OCI-LY7 (cell line): ENCODE results near the gene SOWAHD. TPM values are rescaled to one million over a fixed set of nuclear protein-coding genes. Genes with fewer than 3 reads are reported as not detected.

ENCODE experiments used
- BruUV-seq: library from RNA; stranded (reverse); fragments of 400-500 nt; replicated peaks from 2 replicates; lab custom pipeline; 2021; lab: Mats Ljungman, UMichigan
- CTCF ChIA-PET: fragments of 300-600 bp; sonication (Branson Sonifier 250); formaldehyde crosslinking; loops from one replicate; lab custom pipeline; 2022; ENCODE audit warnings: antibody characterized with exemption; ENCODE audit not compliant: unreplicated experiment; lab: Charles Lee
- POLR2A ChIA-PET: fragments of 300-600 bp; sonication (Branson Sonifier 250); formaldehyde crosslinking; loops from one replicate; lab custom pipeline; 2022; ENCODE audit warnings: antibody characterized with exemption; lab: Charles Lee
- DNase-seq: peaks from one replicate; pipeline ENCODE4 v3.0.0-alpha.2; 2015; ENCODE audit warnings: low spot score
- H2AFZ ChIP-seq: fragments of 200-600 bp; sonication (generic), shearing (Covaris generic); 2 replicates; pipeline ENCODE4 v1.6.1; 2014; ENCODE audit warnings: mild to moderate bottlenecking, antibody characterized with exemption, low read length, moderate library complexity
- H3K27ac ChIP-seq: fragments of 200-600 bp; sonication (generic); 2 replicates; pipeline ENCODE4 v1.5.1; 2014; ENCODE audit warnings: mixed run types, low read depth, mild to moderate bottlenecking, moderate library complexity, low read length, inconsistent platforms; ENCODE audit not compliant: poor library complexity, severe bottlenecking
- H3K36me3 ChIP-seq: fragments of 200-600 bp; sonication (generic); 2 replicates; pipeline ENCODE4 v1.6.1; 2014; ENCODE audit warnings: mild to moderate bottlenecking, antibody characterized with exemption, low read length, moderate library complexity, mixed read lengths; ENCODE audit not compliant: insufficient read depth
- H3K4me1 ChIP-seq: fragments of 200-600 bp; sonication (generic); 2 replicates; pipeline ENCODE4 v1.5.1; 2014; ENCODE audit warnings: mild to moderate bottlenecking, low read length; ENCODE audit not compliant: insufficient read depth, poor library complexity, severe bottlenecking
- H3K4me2 ChIP-seq: fragments of 200-600 bp; sonication (generic); 2 replicates; pipeline ENCODE4 v1.6.1; 2014; ENCODE audit warnings: mild to moderate bottlenecking, low read length
- H3K4me3 ChIP-seq: fragments of 200-600 bp; sonication (generic); 2 replicates; pipeline ENCODE4 v1.5.1; 2014; ENCODE audit warnings: mild to moderate bottlenecking, low read depth, low read length; ENCODE audit not compliant: poor library complexity, severe bottlenecking
- H3K79me2 ChIP-seq: fragments of 200-600 bp; sonication (generic); 2 replicates; pipeline ENCODE4 v1.6.1; 2016; ENCODE audit warnings: low read depth, mild to moderate bottlenecking, low read length, moderate library complexity, mixed read lengths; ENCODE audit not compliant: insufficient read depth
- H3K9me2 ChIP-seq: fragments of 200-600 bp; sonication (generic); 2 replicates; pipeline ENCODE4 v1.6.1; 2016; ENCODE audit warnings: mild to moderate bottlenecking, low read length, mixed read lengths; ENCODE audit not compliant: insufficient read depth
- H3K9me3 ChIP-seq: fragments of 200-600 bp; sonication (generic); 2 replicates; pipeline ENCODE4 v1.6.1; 2014; ENCODE audit warnings: mild to moderate bottlenecking, mixed run types, low read length, mixed read lengths
- H4K20me1 ChIP-seq: fragments of 200-600 bp; sonication (generic); 2 replicates; pipeline ENCODE4 v1.6.1; 2014; ENCODE audit warnings: mild to moderate bottlenecking, antibody characterized with exemption, low read length, moderate library complexity, mixed read lengths; ENCODE audit not compliant: insufficient read depth
- EZH2phosphoT487 ChIP-seq: fragments of 200-600 bp; sonication (generic); IDR thresholded peaks from 2 replicates; pipeline ENCODE4 v1.6.1; 2018; ENCODE audit warnings: low read depth, borderline replicate concordance, mild to moderate bottlenecking, mixed run types, antibody characterized with exemption, low read length, moderate library complexity, mixed read lengths
- intact Hi-C: fragments of 100-400 bp; cut with micrococcal nuclease; formaldehyde crosslinking; loops from one replicate; pipeline ENCODE4 v1.10.0; 2022; ENCODE audit not compliant: unreplicated experiment
- total RNA-seq, 2 experiments: library from RNA; depleted of rRNA in 1 of 2; stranded (reverse); fragments of >200 nt in 1 of 2; shearing (Covaris generic) in 1 of 2; gene quantifications; 2 replicates each; pipeline ENCODE4 v1.2.3, GENCODE V29; 2014 to 2022
- TF ChIP-seq, protein P1 (sequence below): fragments of 200-600 bp; sonication (generic); conservative IDR thresholded peaks from 2 replicates; pipeline ENCODE4 v1.5.1; 2014; ENCODE audit warnings: mild to moderate bottlenecking, antibody characterized with exemption, low read length, moderate library complexity, mixed read lengths

SOWAHD gene
- total RNA-seq, 2 experiments from 2014 or later: 0.29 TPM; not detected in 1

DNA sequence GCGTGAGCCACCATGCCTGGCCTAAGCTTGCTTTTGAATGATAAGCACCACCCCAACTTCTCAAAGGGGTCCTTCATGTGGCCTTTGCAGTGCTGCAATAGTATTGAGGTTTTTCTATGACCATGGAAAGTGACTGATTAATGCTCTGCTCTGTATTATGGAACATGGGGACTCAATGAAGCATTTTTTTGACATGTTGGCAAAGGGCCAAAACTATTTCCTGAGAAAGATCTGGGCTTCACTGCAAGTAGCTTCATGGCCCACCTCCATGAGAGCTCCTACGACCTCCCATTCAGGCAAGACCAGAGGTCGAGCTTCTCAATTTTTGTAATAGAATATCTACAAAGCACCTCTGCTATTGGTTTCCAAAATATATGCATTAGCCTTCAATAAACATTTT, 48.8 kb upstream of the SOWAHD start:
- no peaks in the 10 kb centered on the region for H4K20me1 ChIP-seq
- CTCF ChIA-PET: no interaction called here

GRCh38 chrX:119721487-119721886, 36.9 kb upstream of the SOWAHD start:
- Histone ChIP-seq H3K27ac (no peak overlapping the region), H4K20me1 (no peaks in the 10 kb centered on the region), H3K79me2 (no peaks in the 10 kb centered on the region), H3K9me3 (no peaks in the 10 kb centered on the region), H3K4me3 (no peak overlapping the region), H3K36me3 (no peaks in the 10 kb centered on the region), H3K9me2 (no peaks in the 10 kb centered on the region), H3K4me1 (no peaks in the 10 kb centered on the region), H2AFZ (no peak overlapping the region), H3K4me2 (no peak overlapping the region)
- intact Hi-C loops: no loop called here
- no peak for DNase-seq
- BruUV-seq: no TSS peak
- ChIA-PET CTCF (no interaction called here), POLR2A (no interaction called here)
- TF ChIP-seq, protein P1, sequence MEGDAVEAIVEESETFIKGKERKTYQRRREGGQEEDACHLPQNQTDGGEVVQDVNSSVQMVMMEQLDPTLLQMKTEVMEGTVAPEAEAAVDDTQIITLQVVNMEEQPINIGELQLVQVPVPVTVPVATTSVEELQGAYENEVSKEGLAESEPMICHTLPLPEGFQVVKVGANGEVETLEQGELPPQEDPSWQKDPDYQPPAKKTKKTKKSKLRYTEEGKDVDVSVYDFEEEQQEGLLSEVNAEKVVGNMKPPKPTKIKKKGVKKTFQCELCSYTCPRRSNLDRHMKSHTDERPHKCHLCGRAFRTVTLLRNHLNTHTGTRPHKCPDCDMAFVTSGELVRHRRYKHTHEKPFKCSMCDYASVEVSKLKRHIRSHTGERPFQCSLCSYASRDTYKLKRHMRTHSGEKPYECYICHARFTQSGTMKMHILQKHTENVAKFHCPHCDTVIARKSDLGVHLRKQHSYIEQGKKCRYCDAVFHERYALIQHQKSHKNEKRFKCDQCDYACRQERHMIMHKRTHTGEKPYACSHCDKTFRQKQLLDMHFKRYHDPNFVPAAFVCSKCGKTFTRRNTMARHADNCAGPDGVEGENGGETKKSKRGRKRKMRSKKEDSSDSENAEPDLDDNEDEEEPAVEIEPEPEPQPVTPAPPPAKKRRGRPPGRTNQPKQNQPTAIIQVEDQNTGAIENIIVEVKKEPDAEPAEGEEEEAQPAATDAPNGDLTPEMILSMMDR: no peak
- no peak for TF ChIP-seq EZH2phosphoT487

More for the DNA sequence above, 48.8 kb upstream of the SOWAHD start:
- no peaks in the 10 kb centered on the region for H3K9me2 ChIP-seq
- H3K4me3 ChIP-seq: no peak overlapping the region
- H3K36me3 ChIP-seq: no peaks in the 10 kb centered on the region
- BruUV-seq: no TSS peak
- H2AFZ ChIP-seq: no peak overlapping the region
- H3K9me3 ChIP-seq: no peaks in the 10 kb centered on the region
- H3K4me2 ChIP-seq: no peak overlapping the region
- no peak for DNase-seq
- intact Hi-C loops: no loop called here
- H3K27ac ChIP-seq: no peak overlapping the region
- POLR2A ChIA-PET: interaction anchor here (0.6 to 0.9 kb wide), 2 partner anchors 8 to 1376 kb away, joined by 3 to 5 read pairs; no protein-coding TSS in a partner anchor
- H3K4me1 ChIP-seq: peaks cover 9% of the 10 kb centered on the region
- TF ChIP-seq, protein P1: no peak
- TF ChIP-seq EZH2phosphoT487: no peak
- no peaks in the 10 kb centered on the region for H3K79me2 ChIP-seq

DNA sequence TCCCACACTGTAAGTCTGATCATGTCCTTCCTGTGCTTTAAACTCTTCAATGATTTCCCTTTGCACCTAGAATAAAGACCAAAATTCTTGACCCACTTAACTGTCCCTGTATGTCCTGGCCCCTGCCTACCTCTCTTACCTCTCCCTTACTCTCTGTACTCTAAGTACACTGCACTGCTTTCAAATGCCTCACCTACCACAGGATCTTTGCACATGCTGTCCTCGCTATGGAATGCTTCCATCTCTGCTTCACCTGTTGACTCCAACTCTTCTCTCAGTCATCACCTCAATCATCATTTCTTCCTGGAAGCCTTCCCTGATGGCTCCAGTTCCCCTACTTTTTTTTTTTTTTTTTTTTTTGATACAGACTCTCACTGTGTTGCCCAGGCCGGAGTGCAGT, 36.5 kb upstream of the SOWAHD start:
- H3K79me2 ChIP-seq: no peaks in the 10 kb centered on the region
- TF ChIP-seq, protein P1: no peak
- no peak for TF ChIP-seq EZH2phosphoT487
- H4K20me1 ChIP-seq: no peaks in the 10 kb centered on the region
- H3K4me3 ChIP-seq: no peak overlapping the region
- no peaks in the 10 kb centered on the region for H3K9me2 ChIP-seq
- no peak overlapping the region for H2AFZ ChIP-seq
- DNase-seq: no peak
- H3K36me3 ChIP-seq: no peaks in the 10 kb centered on the region
- H3K9me3 ChIP-seq: no peaks in the 10 kb centered on the region
- POLR2A ChIA-PET: interaction anchor here (0.6 kb wide), 1 partner anchor 127 kb away, joined by 3 read pairs; no protein-coding TSS in a partner anchor
- intact Hi-C loops: no loop called here
- H3K4me1 ChIP-seq: no peaks in the 10 kb centered on the region
- BruUV-seq: no TSS peak
- no peak overlapping the region for H3K27ac ChIP-seq
- H3K4me2 ChIP-seq: no peak overlapping the region
- CTCF ChIA-PET: no interaction called here
